HCT116 (cell line): ENCODE results near the gene DPH3. TPM values are rescaled to one million over a fixed set of nuclear protein-coding genes. Genes with fewer than 3 reads are reported as not detected.
A peak's percentile ranks its signal among the peaks of the same experiment; 100 is the strongest.

Experiments
- ATAC-seq: fragments of 200-7000 bp; cut with Tn5 transposase; 2 replicates; pipeline ENCODE4 v1.9.1; 2020; ENCODE audit warnings: mild to moderate bottlenecking, moderate library complexity
- Bru-seq: library from RNA; stranded (reverse); fragments of 400-500 nt; gene quantifications from one replicate; lab custom pipeline; 2021; lab: Mats Ljungman, UMichigan
- BruChase-seq, 2 experiments: library from RNA; stranded (reverse); fragments of 400-500 nt; gene quantifications; one replicate each; lab custom pipeline; 2021; lab: Mats Ljungman, UMichigan
- BruUV-seq: library from RNA; stranded (reverse); fragments of 400-500 nt; replicated peaks from 2 replicates; lab custom pipeline; 2021; lab: Mats Ljungman, UMichigan
- CTCF ChIA-PET: fragments of 300-600 bp; sonication (Branson Sonifier 250); formaldehyde crosslinking; loops from one replicate; lab custom pipeline; 2021; ENCODE audit warnings: antibody characterized with exemption; lab: Charles Lee
- POLR2A ChIA-PET: fragments of 300-600, 350-600 bp; sonication (Branson Sonifier 250); formaldehyde crosslinking; loops from one replicate; lab custom pipeline; 2021; ENCODE audit warnings: antibody characterized with exemption; lab: Charles Lee
- RAD21 ChIA-PET, 2 experiments: fragments of 300-600 bp; sonication (Branson Sonifier 250); formaldehyde crosslinking; loops; one replicate each; lab custom pipeline; 2023; ENCODE audit warnings: low total read pairs in 2 of 2; ENCODE audit not compliant: uncharacterized antibody in 2 of 2, unreplicated experiment in 2 of 2, low non-redundant PET in 1 of 2; lab: Charles Lee
- DNase-seq: peaks from one replicate; pipeline ENCODE4 v3.0.0-alpha.2; 2010; ENCODE audit warnings: low read depth, low spot score
- H2AFZ ChIP-seq: fragments of 200-600 bp; shearing (Covaris generic), sonication (generic); 2 replicates; pipeline ENCODE4 v1.6.1; 2017; ENCODE audit warnings: low read depth, mixed run types, mixed read lengths, antibody characterized with exemption, low read length; ENCODE audit not compliant: poor library complexity, severe bottlenecking
- H3K27ac ChIP-seq: 2 replicates; pipeline ENCODE4 v1.5.1; 2012; ENCODE audit warnings: low read depth, low read length
- H3K27me3 ChIP-seq: fragments of 200-600 bp; sonication (generic); 2 replicates; pipeline ENCODE4 v1.6.1; 2016; ENCODE audit warnings: mixed run types, low read length, mixed read lengths; ENCODE audit not compliant: insufficient read depth
- H3K36me3 ChIP-seq, 2 experiments: fragments of 200-500 bp in 1 of 2; fragments of 200-600 bp in 1 of 2; sonication (Bioruptor generic) in 1 of 2; sonication (generic) in 1 of 2; 2 replicates each; pipeline versions ENCODE4 v1.5.1 to v1.6.1; 2014 to 2016; ENCODE audit warnings: low read length in 2 of 2, inconsistent platforms in 1 of 2, mixed read lengths in 1 of 2, mixed run types in 1 of 2; ENCODE audit not compliant: insufficient read depth in 2 of 2, control insufficient read depth in 1 of 2
- H3K4me1 ChIP-seq, 2 experiments: fragments of 200-600 bp in 1 of 2; sonication (generic) in 1 of 2; 2 replicates each; pipeline versions ENCODE4 v1.5.1 to v1.6.1; 2012 to 2017; ENCODE audit warnings: low read length in 2 of 2, inconsistent platforms in 1 of 2, mild to moderate bottlenecking in 1 of 2, mixed read lengths in 1 of 2, mixed run types in 1 of 2, moderate library complexity in 1 of 2; ENCODE audit not compliant: insufficient read depth in 2 of 2, control insufficient read depth in 1 of 2
- H3K4me2 ChIP-seq: fragments of 200-600 bp; sonication (generic); 2 replicates; pipeline ENCODE4 v1.6.1; 2017; ENCODE audit warnings: mixed run types, low read length, mixed read lengths
- H3K4me3 ChIP-seq, 2 experiments: fragments of 200-600 bp in 1 of 2; sonication (generic) in 1 of 2; replicated peaks in 1 of 2; 2 replicates each; pipeline ENCODE4 v1.5.1; 2011 to 2016; ENCODE audit warnings: low read length in 2 of 2, control low read depth in 1 of 2, low read depth in 1 of 2, mild to moderate bottlenecking in 1 of 2, mixed read lengths in 1 of 2, mixed run types in 1 of 2
- H3K79me2 ChIP-seq: fragments of 200-600 bp; sonication (generic); 2 replicates; pipeline ENCODE4 v1.6.1; 2017; ENCODE audit warnings: mild to moderate bottlenecking, mixed run types, low read length, moderate library complexity, mixed read lengths; ENCODE audit not compliant: insufficient read depth
- H3K9ac ChIP-seq: fragments of 200-600 bp; sonication (generic); 2 replicates; pipeline ENCODE4 v1.6.1; 2016; ENCODE audit warnings: low read length, mixed read lengths
- H3K9me2 ChIP-seq: fragments of 200-600 bp; sonication (generic), shearing (Covaris generic); 2 replicates; pipeline ENCODE4 v1.6.1; 2017; ENCODE audit warnings: mixed run types, mild to moderate bottlenecking, moderate library complexity; ENCODE audit not compliant: insufficient read depth
- H3K9me3 ChIP-seq, 2 experiments: fragments of 200-500 bp in 1 of 2; fragments of 200-600 bp in 1 of 2; sonication (Bioruptor generic) in 1 of 2; sonication (generic) in 1 of 2; 2 replicates each; pipeline ENCODE4 v1.6.1; 2014 to 2017; ENCODE audit warnings: low read length in 2 of 2, mixed read lengths in 2 of 2, inconsistent platforms in 1 of 2, low read depth in 1 of 2, mild to moderate bottlenecking in 1 of 2, mixed run types in 1 of 2, moderate library complexity in 1 of 2; ENCODE audit not compliant: control insufficient read depth in 1 of 2, insufficient read depth in 1 of 2
- H4K20me1 ChIP-seq: fragments of 200-600 bp; sonication (generic), shearing (Covaris generic); 2 replicates; pipeline ENCODE4 v1.6.1; 2017; ENCODE audit warnings: mixed run types, mild to moderate bottlenecking, moderate library complexity; ENCODE audit not compliant: insufficient read depth
- CBX3 ChIP-seq: IDR thresholded peaks from 2 replicates; pipeline ENCODE4 v1.6.1; 2012; ENCODE audit warnings: low read depth
- CTCF ChIP-seq, 3 experiments: fragments of 200-600 bp in 1 of 3; sonication (generic) in 1 of 3; IDR thresholded peaks in 2 of 3; conservative IDR thresholded peaks in 1 of 3; 2 replicates each; pipeline ENCODE4 v1.5.1; 2012 to 2017; ENCODE audit warnings: low read depth in 2 of 3, low read length in 2 of 3, antibody characterized with exemption in 1 of 3, borderline replicate concordance in 1 of 3, control low read depth in 1 of 3, mild to moderate bottlenecking in 1 of 3, mixed read lengths in 1 of 3, mixed run types in 1 of 3, moderate library complexity in 1 of 3; ENCODE audit not compliant: insufficient read depth in 1 of 3
- EGR1 ChIP-seq: IDR thresholded peaks from 2 replicates; pipeline ENCODE4 v1.6.1; 2012; ENCODE audit warnings: low read depth
- ELF1 ChIP-seq: IDR thresholded peaks from 2 replicates; pipeline ENCODE4 v1.6.1; 2012; ENCODE audit warnings: low read depth, borderline replicate concordance
- EZH2phosphoT487 ChIP-seq: fragments of 200-600 bp; IDR thresholded peaks from 2 replicates; pipeline ENCODE4 v1.6.1; 2018; ENCODE audit warnings: antibody characterized with exemption, borderline replicate concordance
- POLR2A ChIP-seq: IDR thresholded peaks from 2 replicates; pipeline ENCODE4 v1.7.0; 2011; ENCODE audit warnings: borderline replicate concordance; ENCODE audit not compliant: insufficient read depth, insufficient read length; ENCODE audit errors: extremely low read depth
- POLR2AphosphoS5 ChIP-seq: IDR thresholded peaks from 2 replicates; pipeline ENCODE4 v1.6.1; 2011; ENCODE audit warnings: mild to moderate bottlenecking, low read depth, low read length, moderate library complexity
- SIN3A ChIP-seq: IDR thresholded peaks from 2 replicates; pipeline ENCODE4 v1.6.1; 2012; ENCODE audit warnings: low read depth
- SP1 ChIP-seq: IDR thresholded peaks from 2 replicates; pipeline ENCODE4 v1.6.1; 2012; ENCODE audit warnings: low read depth
- SRF ChIP-seq: IDR thresholded peaks from 2 replicates; pipeline ENCODE4 v1.6.1; 2012; ENCODE audit warnings: low read depth
- TCF7L2 ChIP-seq: IDR thresholded peaks from 2 replicates; pipeline ENCODE4 v1.7.0; 2011; ENCODE audit warnings: borderline replicate concordance, inconsistent platforms; ENCODE audit not compliant: insufficient read depth, insufficient read length; ENCODE audit errors: extremely low read depth
- intact Hi-C: fragments of 100-400 bp; cut with micrococcal nuclease; formaldehyde crosslinking; loops from 2 replicates; pipeline ENCODE4 v1.10.0; 2022
- long read RNA-seq: library from polyadenylated mRNA; unstranded; transcript quantifications from one replicate; pipeline ENCODE4 v2.0.0, GENCODE V29; 2021; ENCODE audit not compliant: unreplicated experiment
- polyA plus RNA-seq: library from polyadenylated mRNA; unstranded; fragments of >200 nt; gene quantifications from 2 replicates; pipeline ENCODE4 v1.2.1, GENCODE V29; 2012; ENCODE audit warnings: missing spikeins
- total RNA-seq: library from RNA; stranded (reverse); gene quantifications from one replicate; pipeline ENCODE4 v1.2.1, GENCODE V29; 2021; ENCODE audit not compliant: unreplicated experiment
- TF ChIP-seq, protein P1 (sequence below): IDR thresholded peaks from 2 replicates; pipeline ENCODE4 v1.6.1; 2012

DPH3 gene
- total RNA-seq: 13.8 TPM
- polyA plus RNA-seq: 7.0 and 7.1 TPM in 2 replicates
- Bru-seq, nascent RNA: percentile 82 among the genes with signal in this experiment
- BruChase-seq, experiment 1, labeled RNA remaining after a 6-hour chase: percentile 93 among the genes with signal in this experiment
- percentile 89 among the genes with signal in this experiment for BruChase-seq, experiment 2, labeled RNA remaining after a 2-hour chase
- long read RNA-seq, transcript DPH3-202 (2 exons, 3,052 nt): minor isoform, 12 of 51 reads
- long read RNA-seq, transcript DPH3-204 (3 exons, 3,131 nt): major isoform, 37 of 51 reads
- long read RNA-seq, partial matches to known transcripts: 1 of 51 reads
- long read RNA-seq, other reads (novel, unspliced or antisense): 1 of 51 reads

DNA sequence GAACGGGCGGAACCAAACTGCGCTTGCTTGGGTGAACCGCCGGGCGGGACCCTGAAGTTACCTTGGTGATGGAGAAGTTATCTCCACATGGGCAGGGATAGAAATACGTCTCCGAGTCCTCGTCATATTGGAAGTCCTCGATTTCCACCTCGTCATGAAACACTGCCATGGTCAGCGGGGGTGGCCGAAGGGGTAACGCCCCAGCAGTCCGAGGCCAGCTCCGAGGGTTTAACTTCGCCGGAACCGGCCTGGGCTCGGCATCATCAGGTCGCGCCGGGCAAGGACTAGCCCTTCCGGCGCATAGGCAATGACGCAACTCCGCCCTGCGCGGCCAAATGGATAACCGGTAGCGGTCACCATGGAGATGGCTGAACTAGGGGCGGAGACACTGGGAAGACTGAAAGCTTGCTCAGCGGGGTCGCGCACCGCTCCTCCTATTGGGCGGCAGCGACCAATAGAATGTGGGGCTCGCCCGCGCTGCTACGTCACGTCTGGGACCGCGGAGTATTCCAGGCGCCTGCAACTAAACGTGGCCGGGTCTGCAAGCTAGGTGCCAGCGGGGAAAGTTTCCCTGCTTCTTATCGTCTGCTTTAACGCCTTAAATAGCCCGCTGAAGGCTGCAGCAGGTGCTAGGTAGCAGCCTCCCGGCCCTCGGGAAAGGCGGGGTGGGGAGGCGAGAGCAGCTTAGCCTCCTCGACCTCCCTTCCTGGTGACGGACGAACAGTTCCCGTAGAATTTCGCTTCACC lies at the start of gene DPH3, which contains the start of gene OXNAD1:
DPH3 (minus strand) TSS at position 236 of the 747 bp plus-strand sequence; CDS start at position 169, 67 bp downstream.
OXNAD1 (plus strand) TSS at position 505 of the 747 bp plus-strand sequence. CDS start 5,741 bp downstream, outside the sequence.
- POLR2A ChIA-PET: interaction anchor here (0.6 to 1.3 kb wide), 3 partner anchors 205 to 1692 kb away, joined by 3 to 4 read pairs (median 4); partner anchors contain the start of gene CAPN7
- H3K27me3 ChIP-seq: no peaks in the 10 kb centered on the region
- RAD21 ChIA-PET: no interaction called here
- H4K20me1 ChIP-seq: no peaks in the 10 kb centered on the region
- peak; percentile 98 for ATAC-seq
- H3K9me2 ChIP-seq: no peaks in the 10 kb centered on the region
- no peaks in the 10 kb centered on the region for H3K9me3 ChIP-seq
- H3K4me2 ChIP-seq: peak within 1 kb of the TSS; percentile 79
- peaks cover under 1 to 20% of the 10 kb centered on the region in 2 experiments for H3K36me3 ChIP-seq
- DNase-seq: peak; percentile 99
- TF ChIP-seq ELF1: peak; percentile 90
- no peak for TF ChIP-seq EZH2phosphoT487
- TF ChIP-seq SP1: peak; percentile 92
- peak; percentile 90 for TF ChIP-seq POLR2AphosphoS5
- peak; percentile 38; the same call in 1 of the 2 replicates for TF ChIP-seq CBX3
- TF ChIP-seq POLR2A: peak; percentile 82
- no peak for TF ChIP-seq TCF7L2
- peak; percentile 93 for TF ChIP-seq SIN3A
- TF ChIP-seq, protein P1, sequence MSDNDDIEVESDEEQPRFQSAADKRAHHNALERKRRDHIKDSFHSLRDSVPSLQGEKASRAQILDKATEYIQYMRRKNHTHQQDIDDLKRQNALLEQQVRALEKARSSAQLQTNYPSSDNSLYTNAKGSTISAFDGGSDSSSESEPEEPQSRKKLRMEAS: peak; percentile 89
- no peak for TF ChIP-seq CTCF (IDR thresholded peaks at IDR 0.05 in 2 of 3, conservative IDR thresholded peaks at IDR 0.05 in 1 of 3; ENCODE audit: borderline replicate concordance in 1 of 3, insufficient read depth in 1 of 3, low read depth in 2 of 3, low read length in 2 of 3)
- peak; percentile 99 for TF ChIP-seq SRF
- peak; percentile 75 for TF ChIP-seq EGR1
- peaks cover 6 to 8% of the 10 kb centered on the region in 2 experiments; a peak in 3 of 4 replicates for H3K4me1 ChIP-seq
- peaks cover 79% of the 10 kb centered on the region for H3K79me2 ChIP-seq
- CTCF ChIA-PET: interaction anchor here (0.8 to 1.0 kb wide), 4 partner anchors 10 to 285 kb away, joined by 3 to 4 read pairs (median 4); no protein-coding TSS in a partner anchor
- peak within 1 kb of the TSS; percentile 93 for H3K9ac ChIP-seq
- peak within 1 kb of the TSS; percentile 93 to 95 for H3K4me3 ChIP-seq
- BruUV-seq: no TSS peak
- intact Hi-C loops: no loop called here
- peak within 1 kb of the TSS; percentile 17 for H2AFZ ChIP-seq
- peak within 1 kb of the TSS; percentile 52 for H3K27ac ChIP-seq
